ENCODE measurements around the gene ZCWPW1. TPM values are rescaled to one million over a fixed set of nuclear protein-coding genes. Genes with fewer than 3 reads are reported as not detected.
A peak's percentile ranks its signal among the peaks of the same experiment; 100 is the strongest.

Gene ZCWPW1
- total and polyA plus RNA-seq, 2 of the 13 experiments (the other 11 are each of a cell fraction or from before 2014, with no cell fraction given): 2.4 to 2.5 TPM

DNA sequence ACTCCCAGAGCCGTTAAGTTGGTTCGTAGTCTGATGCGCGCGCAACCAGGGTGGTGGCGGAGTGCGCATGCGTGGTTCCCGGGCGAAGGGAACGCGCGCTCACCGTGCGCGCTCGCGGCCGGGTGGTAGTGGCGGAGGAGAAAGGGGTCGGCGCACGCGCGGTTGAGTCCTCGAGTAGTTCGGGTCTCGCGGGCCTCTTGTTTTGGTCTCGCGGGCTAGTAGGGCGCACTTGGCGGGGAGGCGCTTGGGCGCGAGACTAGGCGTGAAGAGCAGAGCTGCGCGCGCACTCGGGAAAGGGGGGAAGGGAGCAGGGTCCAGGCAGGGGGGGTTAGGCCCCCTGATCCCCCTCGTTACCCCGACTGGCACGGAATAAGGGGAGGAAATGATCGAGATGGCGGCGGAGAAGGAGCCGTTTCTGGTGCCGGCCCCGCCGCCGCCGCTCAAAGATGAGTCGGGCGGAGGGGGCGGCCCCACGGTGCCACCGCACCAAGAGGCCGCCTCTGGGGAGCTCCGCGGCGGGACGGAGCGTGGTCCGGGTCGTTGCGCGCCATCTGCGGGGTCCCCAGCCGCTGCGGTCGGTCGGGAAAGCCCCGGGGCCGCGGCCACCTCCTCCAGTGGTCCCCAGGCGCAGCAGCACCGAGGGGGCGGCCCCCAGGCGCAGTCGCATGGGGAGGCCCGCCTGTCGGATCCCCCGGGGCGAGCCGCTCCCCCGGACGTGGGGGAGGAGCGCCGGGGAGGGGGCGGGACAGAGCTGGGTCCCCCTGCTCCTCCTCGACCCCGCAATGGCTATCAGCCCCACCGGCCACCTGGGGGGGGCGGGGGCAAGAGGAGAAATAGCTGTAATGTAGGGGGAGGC lies 1.4 kb upstream of the ZCWPW1 start, which contains the start of gene MEPCE (continued):
- TF ChIP-seq ZNF30 (CRISPR knock-in tag; IDR thresholded peaks at IDR 0.05): no peak
- TF ChIP-seq RBAK (CRISPR knock-in tag; IDR thresholded peaks at IDR 0.05): no peak
- TF ChIP-seq ZBTB42 (CRISPR knock-in tag; IDR thresholded peaks at IDR 0.05): peak; percentile 25; the same call in 1 of the 2 replicates
- TF ChIP-seq POLR2G (IDR thresholded peaks at IDR 0.05; ENCODE audit: low read depth, low read length): peak; percentile 54
- peak; percentile 28; the same call in 1 of the 2 replicates for TF ChIP-seq RAD21 (CRISPR knock-in tag; IDR thresholded peaks at IDR 0.05)
- TF ChIP-seq FOXP4 (CRISPR knock-in tag; IDR thresholded peaks at IDR 0.05): no peak
- TF ChIP-seq ZSCAN20 (CRISPR knock-in tag; IDR thresholded peaks at IDR 0.05; ENCODE audit: borderline replicate concordance): no peak
- no peak for TF ChIP-seq TSC22D2 (CRISPR knock-in tag; IDR thresholded peaks at IDR 0.05; ENCODE audit: borderline replicate concordance)
- no peak for TF ChIP-seq CBX2 (IDR thresholded peaks at IDR 0.05; ENCODE audit: low read depth, low read length)
- TF ChIP-seq CBX2 (CRISPR knock-in tag; IDR thresholded peaks at IDR 0.05; ENCODE audit: low read depth): no peak
- peak; percentile 15; the same call in 1 of the 2 replicates for TF ChIP-seq ZNF891 (CRISPR knock-in tag; IDR thresholded peaks at IDR 0.05)
- TF ChIP-seq RNF2 (conservative IDR thresholded peaks at IDR 0.05; ENCODE audit: low read depth): no peak
- TF ChIP-seq, protein P1, sequence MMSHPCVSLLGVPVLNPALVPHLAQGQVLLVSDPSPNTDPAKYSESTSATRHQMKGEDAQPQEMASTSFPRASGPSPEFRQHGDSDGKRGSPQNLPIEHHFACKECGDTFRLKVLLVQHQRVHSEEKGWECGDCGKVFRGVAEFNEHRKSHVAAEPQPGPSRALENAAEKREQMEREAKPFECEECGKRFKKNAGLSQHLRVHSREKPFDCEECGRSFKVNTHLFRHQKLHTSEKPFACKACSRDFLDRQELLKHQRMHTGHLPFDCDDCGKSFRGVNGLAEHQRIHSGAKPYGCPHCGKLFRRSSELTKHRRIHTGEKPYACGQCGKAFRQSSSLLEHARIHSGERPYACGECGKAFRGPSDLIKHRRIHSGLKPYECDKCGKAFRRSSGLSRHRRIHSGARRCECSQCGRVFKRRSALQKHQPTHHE (CRISPR knock-in tag; IDR thresholded peaks at IDR 0.05; ENCODE audit: borderline replicate concordance): peak; percentile 58; the same call in 1 of the 2 replicates
- TF ChIP-seq, protein P2, sequence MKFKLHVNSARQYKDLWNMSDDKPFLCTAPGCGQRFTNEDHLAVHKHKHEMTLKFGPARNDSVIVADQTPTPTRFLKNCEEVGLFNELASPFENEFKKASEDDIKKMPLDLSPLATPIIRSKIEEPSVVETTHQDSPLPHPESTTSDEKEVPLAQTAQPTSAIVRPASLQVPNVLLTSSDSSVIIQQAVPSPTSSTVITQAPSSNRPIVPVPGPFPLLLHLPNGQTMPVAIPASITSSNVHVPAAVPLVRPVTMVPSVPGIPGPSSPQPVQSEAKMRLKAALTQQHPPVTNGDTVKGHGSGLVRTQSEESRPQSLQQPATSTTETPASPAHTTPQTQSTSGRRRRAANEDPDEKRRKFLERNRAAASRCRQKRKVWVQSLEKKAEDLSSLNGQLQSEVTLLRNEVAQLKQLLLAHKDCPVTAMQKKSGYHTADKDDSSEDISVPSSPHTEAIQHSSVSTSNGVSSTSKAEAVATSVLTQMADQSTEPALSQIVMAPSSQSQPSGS (CRISPR knock-in tag; IDR thresholded peaks at IDR 0.05): peak; percentile 43; the same call in 1 of the 2 replicates
- 0 out of 2 replicates have a peak, but pooled peaks have one; percentile 21 for TF ChIP-seq ZNF878 (CRISPR knock-in tag; IDR thresholded peaks at IDR 0.05)
- 0 out of 2 replicates have a peak, but pooled peaks have one; percentile 62 for TF ChIP-seq ZNF800 (CRISPR knock-in tag; IDR thresholded peaks at IDR 0.05)
- no peak for TF ChIP-seq ZNF549 (CRISPR knock-in tag; IDR thresholded peaks at IDR 0.05)
- TF ChIP-seq, protein P3, sequence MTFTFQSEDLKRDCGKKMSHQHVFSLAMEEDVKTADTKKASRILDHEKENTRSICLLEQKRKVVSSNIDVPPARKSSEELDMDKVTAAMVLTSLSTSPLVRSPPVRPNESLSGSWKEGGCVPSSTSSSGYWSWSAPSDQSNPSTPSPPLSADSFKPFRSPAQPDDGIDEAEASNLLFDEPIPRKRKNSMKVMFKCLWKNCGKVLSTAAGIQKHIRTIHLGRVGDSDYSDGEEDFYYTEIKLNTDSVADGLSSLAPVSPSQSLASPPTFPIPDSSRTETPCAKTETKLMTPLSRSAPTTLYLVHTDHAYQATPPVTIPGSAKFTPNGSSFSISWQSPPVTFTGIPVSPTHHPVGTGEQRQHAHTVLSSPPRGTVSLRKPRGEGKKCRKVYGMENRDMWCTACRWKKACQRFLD (CRISPR knock-in tag; IDR thresholded peaks at IDR 0.05; ENCODE audit: borderline replicate concordance): no peak
- TF ChIP-seq HNF4A (CRISPR knock-in tag; IDR thresholded peaks at IDR 0.05): peak; percentile 70
- peak; percentile 45; the same call in 1 of the 2 replicates for TF ChIP-seq GABPB1 (CRISPR knock-in tag; IDR thresholded peaks at IDR 0.05)
- TF ChIP-seq SP1 (IDR thresholded peaks at IDR 0.05): no peak
- TF ChIP-seq SP1 (CRISPR knock-in tag; IDR thresholded peaks at IDR 0.05): no peak
- no peak for TF ChIP-seq TEAD3 (CRISPR knock-in tag; optimal IDR thresholded peaks at IDR 0.05; ENCODE audit: borderline replicate concordance)

All from HepG2 (cell line).